Lung (tissue), 12 donors: ENCODE data around the gene CDK5RAP2. TPM values are rescaled to one million over a fixed set of nuclear protein-coding genes. Genes with fewer than 3 reads are reported as not detected.

ENCODE experiments used
- ATAC-seq: fragments of 200-7000 bp; cut with Tn5 transposase; one replicate; pipeline ENCODE4 v1.9.1; 2020; ENCODE audit warnings: moderate number of reproducible peaks; ENCODE audit not compliant: insufficient read depth, low FRiP score
- DNase-seq, 3 donors: peaks; one replicate each; pipeline ENCODE4 v3.0.0-alpha.2; 2013 to 2017
- H3K27ac ChIP-seq, 2 donors: one replicate each; pipeline ENCODE4 v1.5.1; 2013; ENCODE audit warnings: mild to moderate bottlenecking in 2 of 2, moderate library complexity in 2 of 2, control low read depth in 1 of 2, inconsistent platforms in 1 of 2, low read depth in 1 of 2, low read length in 1 of 2
- H3K27me3 ChIP-seq, 3 donors: one replicate each; pipeline ENCODE4 v1.5.1; 2013; ENCODE audit warnings: low read length in 2 of 3; ENCODE audit not compliant: control insufficient read depth in 3 of 3, insufficient read depth in 3 of 3
- H3K36me3 ChIP-seq, 4 donors: one replicate each; pipeline ENCODE4 v1.5.1; 2013; ENCODE audit warnings: low read length in 4 of 4, mild to moderate bottlenecking in 1 of 4, moderate library complexity in 1 of 4; ENCODE audit not compliant: control insufficient read depth in 4 of 4, insufficient read depth in 4 of 4
- H3K4me1 ChIP-seq, 5 donors: one replicate each; pipeline ENCODE4 v1.5.1; 2013; ENCODE audit warnings: low read length in 5 of 5, mild to moderate bottlenecking in 2 of 5, moderate library complexity in 1 of 5; ENCODE audit not compliant: control insufficient read depth in 5 of 5, insufficient read depth in 5 of 5
- H3K4me3 ChIP-seq: one replicate; pipeline ENCODE4 v1.5.1; 2013; ENCODE audit warnings: mild to moderate bottlenecking, control low read depth, moderate library complexity
- H3K9ac ChIP-seq, 2 donors: one replicate each; pipeline ENCODE4 v1.5.1; 2013; ENCODE audit warnings: low read length in 2 of 2, control low read depth in 1 of 2; ENCODE audit not compliant: insufficient read depth in 1 of 2
- H3K9me3 ChIP-seq, 4 donors: one replicate each; pipeline ENCODE4 v1.5.1; 2013; ENCODE audit warnings: low read length in 3 of 4, mild to moderate bottlenecking in 1 of 4, moderate library complexity in 1 of 4; ENCODE audit not compliant: control insufficient read depth in 4 of 4, insufficient read depth in 3 of 4
- WGBS, 2 donors: extraction: QIAGEN DNeasy Blood & Tissue Kit; methylation state at CpG; one replicate each; pipeline ENCODE4 v1.1.7; 2013; 5-methylcytosine and 5-hydroxymethylcytosine counted together
- polyA plus RNA-seq, 2 donors: library from polyadenylated mRNA; stranded (reverse); fragments of 200-250 nt; gene quantifications; one replicate each; pipeline ENCODE4 v1.2.1, GENCODE V29; 2013
- total RNA-seq, 2 donors: library from RNA; depleted of rRNA in 1 of 2; stranded (reverse); fragments of >200 nt in 1 of 2; gene quantifications; one replicate each; pipeline ENCODE4 v1.2.1, GENCODE V29; 2014 to 2021
- TF ChIP-seq, protein P1 (sequence below): IDR thresholded peaks from 2 replicates; pipeline ENCODE4 v1.5.1; 2012; ENCODE audit warnings: mild to moderate bottlenecking; ENCODE audit errors: control extremely low read depth, extremely low read depth
- donor health status: control.
- donor health status: control.
- donor health status: Bipolar disorder and iron deficiency.
- donor health status: healthy.
- donor health status: DM: yes; HTN: yes; CAD: no.

Gene CDK5RAP2
- total and polyA plus RNA-seq, 4 donors, result 25.6 to 65.7 (median 35.9) TPM

DNA sequence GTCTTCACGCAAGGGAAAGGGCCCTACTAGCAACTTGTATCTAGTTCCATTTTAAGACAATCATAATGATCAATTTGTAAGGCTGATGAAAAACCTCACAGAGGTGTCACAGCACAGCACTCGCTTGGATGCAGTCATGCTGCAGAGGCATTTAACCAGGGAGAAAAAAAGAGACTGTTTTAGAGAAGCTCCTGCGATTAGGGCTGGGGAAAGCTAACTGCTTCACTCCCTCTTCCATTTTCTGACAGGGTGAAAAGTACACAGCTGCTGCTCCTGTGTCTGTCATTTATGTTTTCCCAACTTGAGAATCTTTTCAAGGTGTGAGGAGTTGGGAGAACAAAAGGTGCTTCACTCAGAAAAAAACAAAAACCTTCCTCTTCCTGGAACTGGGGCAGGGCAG is 106.4 kb downstream of the CDK5RAP2 start:
- Histone ChIP-seq H3K36me3 (peaks cover 14 to 26% (median 19%) of the 10 kb centered on the region in 4 donors), H3K9me3 (no peaks in the 10 kb centered on the region), H3K27me3 (no peaks in the 10 kb centered on the region), H3K4me1 (no peaks in the 10 kb centered on the region), H3K27ac (no peak overlapping the region), H3K4me3 (no peak overlapping the region), H3K9ac (no peak overlapping the region)
- TF ChIP-seq, protein P1, sequence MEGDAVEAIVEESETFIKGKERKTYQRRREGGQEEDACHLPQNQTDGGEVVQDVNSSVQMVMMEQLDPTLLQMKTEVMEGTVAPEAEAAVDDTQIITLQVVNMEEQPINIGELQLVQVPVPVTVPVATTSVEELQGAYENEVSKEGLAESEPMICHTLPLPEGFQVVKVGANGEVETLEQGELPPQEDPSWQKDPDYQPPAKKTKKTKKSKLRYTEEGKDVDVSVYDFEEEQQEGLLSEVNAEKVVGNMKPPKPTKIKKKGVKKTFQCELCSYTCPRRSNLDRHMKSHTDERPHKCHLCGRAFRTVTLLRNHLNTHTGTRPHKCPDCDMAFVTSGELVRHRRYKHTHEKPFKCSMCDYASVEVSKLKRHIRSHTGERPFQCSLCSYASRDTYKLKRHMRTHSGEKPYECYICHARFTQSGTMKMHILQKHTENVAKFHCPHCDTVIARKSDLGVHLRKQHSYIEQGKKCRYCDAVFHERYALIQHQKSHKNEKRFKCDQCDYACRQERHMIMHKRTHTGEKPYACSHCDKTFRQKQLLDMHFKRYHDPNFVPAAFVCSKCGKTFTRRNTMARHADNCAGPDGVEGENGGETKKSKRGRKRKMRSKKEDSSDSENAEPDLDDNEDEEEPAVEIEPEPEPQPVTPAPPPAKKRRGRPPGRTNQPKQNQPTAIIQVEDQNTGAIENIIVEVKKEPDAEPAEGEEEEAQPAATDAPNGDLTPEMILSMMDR, result no peak
- no peak for ATAC-seq
- DNase-seq, result no peak
- WGBS, 2 donors, result 96% methylated on average over 3 of the region's 3 CpGs

DNA sequence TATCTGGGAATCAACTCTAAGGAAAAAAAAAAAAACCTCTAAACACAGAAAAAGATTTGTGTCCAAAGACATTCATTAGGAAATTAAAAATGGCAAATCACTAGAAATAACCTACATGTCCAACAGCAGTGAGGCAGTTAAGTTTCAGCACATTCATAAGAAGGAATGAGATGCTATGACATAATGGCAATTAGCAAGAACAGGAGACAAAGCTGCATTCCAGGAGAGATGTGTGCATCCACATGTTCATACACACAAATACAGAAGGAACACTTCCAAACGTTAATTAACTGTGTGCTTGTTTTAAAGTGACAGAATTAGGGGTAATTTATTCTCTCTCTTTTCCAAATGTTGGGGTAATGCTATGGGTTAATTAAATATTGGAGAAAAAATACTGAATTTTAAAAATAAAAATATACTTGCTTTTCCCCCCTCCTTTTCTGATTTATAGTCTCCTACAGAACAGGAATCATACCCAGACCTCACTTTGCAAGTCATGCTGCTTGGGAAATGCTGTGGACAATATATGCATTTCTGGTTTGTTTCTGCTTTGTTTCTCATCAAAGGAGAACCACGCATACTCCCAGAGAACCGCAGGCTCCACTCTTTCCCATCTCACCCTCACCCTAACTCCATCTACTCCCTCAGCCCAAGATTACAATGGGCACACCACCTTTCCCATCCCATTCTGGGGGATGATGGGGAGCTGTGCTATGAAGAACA is 114.1 kb downstream of the CDK5RAP2 start:
- no peaks in the 10 kb centered on the region for H3K4me1 ChIP-seq
- 47 to 67% methylated on average over 3 of the region's 3 CpGs for WGBS, 2 donors
- TF ChIP-seq, protein P1, result no peak
- no peaks in the 10 kb centered on the region for H3K9me3 ChIP-seq
- ATAC-seq (no peak), DNase-seq (no peak)
- no peak overlapping the region for H3K27ac ChIP-seq
- no peaks in the 10 kb centered on the region for H3K27me3 ChIP-seq
- H3K4me3 ChIP-seq, result no peak overlapping the region
- H3K9ac ChIP-seq, result no peak overlapping the region
- H3K36me3 ChIP-seq, result peaks cover 8 to 18% (median 14%) of the 10 kb centered on the region in 4 donors

DNA sequence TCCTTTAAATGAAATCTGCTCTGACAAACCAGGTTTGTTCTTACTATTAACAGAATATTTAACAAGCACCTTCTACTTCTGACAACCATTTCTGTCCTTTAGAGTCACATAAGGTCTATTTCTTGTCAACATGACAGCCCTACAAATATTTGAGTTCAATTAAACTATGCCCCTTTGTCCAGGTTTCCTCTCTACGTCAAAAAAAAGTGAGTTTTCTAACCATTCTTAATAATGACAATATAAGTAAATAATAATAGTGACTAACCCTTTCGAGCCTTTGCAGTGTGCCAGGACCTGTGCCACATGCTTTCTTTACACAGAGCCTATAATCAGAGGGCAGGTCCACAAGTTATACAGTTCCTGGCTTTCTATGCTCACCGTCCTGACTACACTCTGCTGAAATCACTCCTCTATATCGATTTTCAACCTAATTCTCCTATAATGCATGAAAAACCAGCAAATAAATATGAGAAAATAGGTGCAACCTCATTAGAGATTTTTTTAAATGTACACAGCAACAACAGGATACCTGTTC is 115.0 kb downstream of the CDK5RAP2 start:
- H3K4me3 ChIP-seq, result no peak overlapping the region
- TF ChIP-seq, protein P1, result no peak
- H3K36me3 ChIP-seq, result peaks cover 7 to 13% (median 12%) of the 10 kb centered on the region in 4 donors
- H3K27ac ChIP-seq, result no peak overlapping the region
- H3K4me1 ChIP-seq, result peaks cover 0 to under 1% (median 0%) of the 10 kb centered on the region in 5 donors
- WGBS, 2 donors, result 93 to 95% methylated on average over 4 of the region's 4 CpGs
- no peak for ATAC-seq
- DNase-seq, result no peak
- no peaks in the 10 kb centered on the region for H3K9me3 ChIP-seq
- no peaks in the 10 kb centered on the region for H3K27me3 ChIP-seq
- no peak overlapping the region for H3K9ac ChIP-seq
